ENCODE data around the gene MEG3.
"Not testable (repeated sequence)": the region's sequence is repeated elsewhere in the genome, so short reads cannot be mapped to it uniquely, and the experiment has no call there.

MEG3 gene

GRCh38 chr14:100816950-100817901 lies 8.7 kb upstream of the MEG3 start:
- no peak for DNase-seq

DNA sequence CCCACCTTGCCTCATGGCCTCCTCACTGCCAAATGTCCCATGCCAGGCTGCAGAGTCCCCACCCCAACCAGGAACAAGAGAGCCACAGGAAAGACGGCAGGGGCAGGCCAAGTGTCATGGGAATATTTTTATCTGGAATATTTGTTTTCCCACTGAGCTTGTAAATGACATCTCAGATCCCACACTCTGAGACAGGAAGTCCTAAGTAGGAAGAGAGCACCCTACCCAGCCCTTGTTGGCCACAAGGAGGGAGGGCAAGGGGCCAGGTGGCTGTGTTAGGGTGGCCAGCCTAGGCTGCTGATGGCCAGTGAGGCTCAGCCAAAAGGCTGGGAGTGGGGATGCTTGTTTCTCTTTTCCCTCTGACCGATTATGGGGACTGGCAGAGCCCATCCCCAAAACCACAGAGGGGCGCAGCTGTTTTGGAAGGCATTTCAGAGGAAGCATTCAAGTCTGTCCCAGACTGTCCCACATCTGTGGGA lies 7.7 kb upstream of the MEG3 start:
- no peak for DNase-seq

DNA sequence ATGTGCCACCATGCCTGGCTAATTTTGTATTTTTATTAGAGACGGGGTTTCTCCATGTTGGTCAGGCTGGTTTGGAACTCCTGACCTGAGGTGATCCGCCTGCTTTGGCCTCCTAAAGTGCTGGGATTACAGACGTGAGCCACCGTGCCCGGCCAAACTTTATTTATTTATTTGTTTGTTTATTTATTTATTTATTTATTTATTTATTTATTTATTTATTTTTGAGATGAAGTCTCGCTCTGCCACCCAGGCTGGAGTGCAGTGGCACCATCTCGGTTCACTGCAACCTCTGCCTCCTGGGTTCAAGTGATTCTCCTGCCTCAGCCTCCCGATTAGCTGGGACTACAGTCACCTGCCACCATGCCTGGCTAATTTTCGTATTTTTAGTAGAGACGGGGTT lies 7.0 kb upstream of the MEG3 start:
- DNase-seq: not testable (repeated sequence)

- DNase-seq: no peak
Observed at GRCh38 chr14:100819453-100819828, 6.5 kb upstream of the MEG3 start.

DNA sequence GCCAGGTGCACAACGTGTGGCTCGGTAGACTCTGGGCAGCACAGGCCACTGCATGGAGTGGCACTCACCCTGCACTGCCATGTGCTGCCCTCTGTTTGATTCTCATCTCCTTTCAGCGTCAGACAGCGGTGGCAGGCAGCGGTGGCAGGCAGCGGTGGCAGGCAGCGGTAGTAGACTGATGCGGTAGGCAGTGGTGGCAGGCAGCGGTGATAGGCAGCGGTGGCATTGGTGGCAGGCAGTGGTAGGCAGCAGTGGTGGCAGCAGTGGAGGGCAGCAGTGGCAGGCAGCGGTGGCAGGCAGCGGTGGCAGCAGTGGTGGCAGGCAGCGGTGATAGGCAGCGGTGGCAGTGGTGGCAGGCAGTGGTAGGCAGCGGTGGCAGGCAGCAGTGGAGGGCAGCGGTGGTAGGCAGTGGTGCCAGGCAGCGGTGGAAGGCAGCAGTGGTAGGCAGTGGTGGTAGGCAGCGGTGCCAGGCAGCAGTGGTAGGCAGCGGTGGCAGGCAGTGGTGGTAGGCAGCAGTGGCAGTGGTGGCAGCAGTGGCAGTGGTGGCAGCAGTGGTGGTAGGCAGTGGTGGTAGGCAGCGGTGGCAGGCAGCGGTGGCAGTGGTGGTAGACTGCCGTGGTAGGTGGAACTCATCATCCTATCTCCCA lies 6.0 kb upstream of the MEG3 start:
- no peak for DNase-seq

DNA sequence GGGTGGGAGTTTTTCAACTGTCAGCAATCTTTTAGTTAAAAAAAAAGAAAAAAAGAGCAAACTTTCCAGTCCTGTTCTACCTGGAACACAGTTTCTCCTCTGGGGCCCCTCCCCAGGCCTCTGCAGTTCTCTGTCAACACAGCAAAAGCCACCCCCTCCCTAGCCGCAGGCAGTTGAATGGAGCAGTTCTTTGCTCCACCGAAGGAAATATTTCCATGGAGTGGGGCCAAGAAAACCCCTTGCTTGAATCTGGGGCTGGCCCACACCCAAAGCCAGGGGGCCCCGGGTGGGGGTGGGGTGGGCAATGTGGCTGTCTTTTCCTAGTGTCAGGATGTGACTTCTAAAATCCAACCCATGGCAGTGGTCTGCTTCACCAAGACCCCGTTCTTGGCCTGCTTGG lies 5.0 kb upstream of the MEG3 start:
- DNase-seq: no peak

DNA sequence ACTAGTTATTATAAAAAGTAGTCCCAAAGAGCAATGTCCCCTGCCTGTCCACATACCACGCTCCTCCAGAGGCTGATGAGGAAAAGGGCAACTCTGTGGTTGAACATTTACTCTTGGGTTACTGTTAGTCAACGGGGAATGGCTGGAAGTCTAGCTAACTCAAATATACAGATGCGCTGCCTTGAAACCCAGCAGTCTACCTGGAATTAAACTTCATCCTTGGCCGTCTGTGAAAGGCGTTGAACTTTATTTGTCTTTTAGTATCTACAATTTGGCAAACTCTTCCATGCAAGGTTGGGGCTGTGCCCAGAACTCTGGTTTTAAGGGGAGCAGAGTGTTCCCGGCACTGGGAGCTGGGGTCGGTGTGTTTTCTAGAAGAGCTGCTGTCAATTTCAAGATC lies 3.9 kb upstream of the MEG3 start:
- DNase-seq: no peak

DNA sequence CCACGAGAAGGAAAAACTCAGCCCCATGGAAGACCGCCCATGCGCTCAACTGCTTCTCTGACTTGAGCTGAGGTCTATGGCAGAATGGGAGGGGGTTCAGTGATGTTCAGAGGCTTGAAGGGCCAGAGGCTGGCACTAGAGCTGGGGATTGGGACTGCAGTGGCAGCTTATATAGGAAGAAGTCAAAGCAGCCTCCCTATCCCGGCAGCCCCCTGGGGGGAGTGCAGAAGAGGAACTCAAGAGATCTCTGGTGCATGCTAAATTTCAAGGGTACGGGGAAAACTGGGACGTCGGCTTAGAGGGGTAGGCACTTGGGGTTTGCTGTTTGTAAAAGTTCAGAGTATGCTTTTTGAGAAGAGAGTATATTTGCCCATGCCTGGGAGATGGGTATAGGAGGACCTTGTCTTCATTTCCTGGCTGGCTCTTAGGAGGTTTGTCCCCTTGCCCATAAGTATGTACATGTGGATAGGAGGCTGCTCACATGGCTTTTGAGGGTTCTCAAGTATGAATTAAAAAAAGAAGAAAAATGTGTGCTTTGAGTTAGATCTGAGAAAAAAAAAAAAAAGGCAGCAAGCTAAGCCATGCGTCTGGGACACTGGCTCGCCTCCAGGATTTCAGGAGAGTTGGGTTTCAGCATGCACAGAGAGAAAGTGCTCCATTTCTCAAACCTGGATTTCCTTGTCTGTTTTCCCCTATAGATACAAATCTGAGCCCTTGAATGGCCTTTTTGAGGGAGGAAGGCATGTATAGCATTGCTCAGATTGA lies 3.2 kb upstream of the MEG3 start:
- DNase-seq: no peak

DNA sequence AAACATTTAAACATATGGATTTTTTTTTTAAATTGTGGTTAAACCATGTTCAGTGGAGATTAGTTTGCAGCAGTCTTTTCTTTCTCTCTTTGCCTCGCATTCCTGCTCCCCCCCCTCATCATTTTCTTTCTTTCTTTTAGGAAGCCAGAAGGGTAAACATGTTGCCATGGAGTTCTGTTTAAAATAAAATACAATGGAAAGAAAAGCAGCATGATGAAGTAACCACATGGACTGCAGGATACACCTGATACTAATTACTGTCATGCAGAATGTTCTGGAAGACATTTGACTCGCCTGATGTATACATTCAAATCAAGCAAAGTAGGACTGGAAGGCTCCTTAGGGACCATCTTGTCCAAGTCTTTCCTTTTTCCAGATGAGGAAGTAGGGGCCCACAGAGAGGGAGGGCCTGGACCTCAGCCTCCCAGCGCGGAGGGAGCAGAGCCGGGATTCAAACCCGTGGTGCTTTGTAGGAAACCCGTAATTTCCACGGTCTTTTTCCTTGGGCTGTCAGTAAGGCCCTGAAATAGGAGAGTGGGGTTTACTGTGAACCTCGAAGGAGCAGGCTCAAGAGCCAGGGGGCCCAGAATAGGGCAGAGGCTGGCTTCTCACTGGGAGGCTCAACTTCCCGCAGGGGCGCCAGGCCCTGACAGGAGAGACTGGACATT lies 2.4 kb upstream of the MEG3 start:
- no peak for DNase-seq

DNA sequence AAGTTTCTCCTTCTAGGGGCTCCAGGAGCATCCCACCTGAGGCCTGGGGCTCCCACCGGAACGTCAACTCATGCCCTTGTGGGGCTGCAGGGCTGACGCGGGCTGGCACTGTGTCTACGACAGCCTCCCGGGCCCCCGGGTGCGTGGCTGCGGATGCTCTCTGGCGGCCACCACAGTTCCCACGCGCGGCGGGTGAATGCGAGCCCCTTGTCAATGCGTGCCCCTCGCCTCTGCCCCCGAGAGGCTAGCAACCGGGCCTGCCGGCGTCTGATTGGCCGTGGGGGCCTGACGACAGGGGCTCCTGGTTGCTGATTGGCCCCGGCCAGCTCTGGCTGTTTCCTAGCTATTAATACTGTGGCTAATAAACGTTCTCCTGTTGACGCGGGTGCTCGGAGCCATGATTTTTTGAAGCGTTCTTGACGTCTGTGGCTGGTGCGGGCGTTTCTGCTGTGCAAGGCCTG lies 1.8 kb upstream of the MEG3 start:
- DNase-seq: no peak

DNA sequence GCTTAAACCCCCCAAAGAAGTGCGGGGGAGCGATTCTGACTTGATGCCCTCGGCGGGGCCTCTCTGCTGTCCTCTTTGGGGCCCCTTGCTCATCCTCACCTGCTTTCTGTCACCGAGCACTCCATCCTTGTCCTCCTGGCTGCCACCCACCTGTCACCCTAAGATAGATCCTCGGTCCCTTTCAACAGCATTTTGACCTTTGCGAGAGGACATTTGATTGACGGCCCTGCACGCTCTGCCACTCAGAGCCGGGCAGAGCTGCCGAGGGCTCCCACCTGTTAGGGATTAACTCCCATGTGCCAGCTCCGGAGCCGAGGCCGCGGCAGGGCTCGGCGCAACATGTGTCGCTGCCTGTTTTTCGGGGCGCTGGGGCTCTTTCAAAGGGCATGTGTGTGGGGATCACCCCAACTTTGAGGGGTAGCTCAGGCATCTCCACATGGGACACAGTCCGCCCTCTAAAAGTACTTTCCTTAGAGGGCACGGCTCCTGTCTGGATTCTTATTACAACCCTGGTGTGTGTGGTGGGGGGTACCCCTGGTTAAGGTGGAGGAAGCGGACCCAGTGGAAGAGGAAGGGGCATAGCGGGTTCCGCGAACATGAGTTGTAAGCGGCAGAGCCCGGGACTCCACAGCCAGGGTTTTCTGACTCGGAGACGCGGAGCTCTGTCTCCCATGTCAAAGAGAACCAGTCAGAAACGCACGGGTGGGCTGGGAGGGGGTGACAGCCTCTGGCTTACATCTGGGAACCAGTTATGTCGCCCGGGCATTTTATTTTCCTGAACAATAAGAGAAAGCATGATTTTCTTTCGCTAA lies 811 bp upstream of the MEG3 start:
- no peak for DNase-seq

- no peak for DNase-seq
Observed at GRCh38 chr14:100826391-100827100, 628 bp downstream of the MEG3 start.

GRCh38 chr14:100827101-100828021 lies 1.4 kb downstream of the MEG3 start:
- no peak for DNase-seq

GRCh38 chr14:100828031-100828769 lies 2.3 kb downstream of the MEG3 start:
- no peak for DNase-seq

DNA sequence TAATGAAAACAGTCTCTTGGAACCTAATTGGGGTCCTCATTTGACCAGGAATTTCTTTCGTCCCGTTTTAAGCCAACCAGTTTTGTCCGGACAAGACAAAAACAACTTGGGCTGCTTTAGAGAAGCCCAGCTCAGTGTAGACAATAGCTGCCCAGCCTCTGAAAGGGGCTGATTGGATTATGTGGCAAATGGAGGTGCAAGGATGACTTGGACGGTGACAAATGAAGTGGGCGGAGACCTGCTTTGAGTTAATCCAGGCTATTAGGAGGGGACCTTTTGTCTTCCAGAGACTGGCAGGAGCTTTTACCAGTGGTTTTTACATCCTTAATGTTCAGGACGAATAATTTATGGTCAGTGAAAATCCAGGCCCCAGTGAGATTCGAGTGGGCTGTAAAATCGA lies 4.8 kb downstream of the MEG3 start:
- no peak for DNase-seq

GRCh38 chr14:100832311-100832960 lies 6.5 kb downstream of the MEG3 start:
- DNase-seq: no peak

DNA sequence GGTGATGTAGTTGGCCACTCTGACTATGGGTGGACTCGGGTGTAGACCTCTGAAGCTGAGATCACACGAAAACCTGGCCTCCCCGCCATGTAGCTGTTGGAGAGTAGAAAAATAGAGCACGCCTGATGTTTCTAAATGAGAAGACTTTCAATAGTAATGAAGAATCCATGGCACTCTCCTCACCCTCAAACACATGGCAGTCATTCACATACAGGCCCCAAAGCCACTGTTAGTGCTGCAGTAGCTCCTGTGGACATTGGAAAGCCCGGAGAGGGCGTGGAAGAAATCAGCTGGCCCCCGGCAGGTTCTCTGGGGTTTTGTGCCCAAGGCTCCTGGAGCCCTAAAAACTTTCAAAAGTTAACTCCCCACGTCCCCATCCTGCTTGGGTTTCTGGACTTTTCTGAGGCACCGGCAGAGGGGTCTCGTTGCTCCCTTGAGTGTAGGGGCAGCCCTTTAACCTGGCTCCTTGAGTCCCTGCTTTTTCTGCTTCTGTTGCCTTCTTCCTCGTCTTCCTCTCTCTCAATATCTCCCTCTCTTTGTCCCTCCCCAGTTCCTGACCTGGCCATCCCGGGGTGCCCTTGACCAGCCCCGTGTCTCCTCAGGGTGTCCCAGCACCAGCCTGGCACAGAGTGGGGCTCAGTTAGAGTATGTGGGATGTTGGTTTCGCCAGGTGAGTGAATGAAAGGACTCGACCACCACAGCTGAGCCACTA lies 8.3 kb downstream of the MEG3 start:
- no peak for DNase-seq

Measured in NCI-H1105 (cell line).